A673 (cell line): ENCODE measurements around the gene NPHP4. TPM values are rescaled to one million over a fixed set of nuclear protein-coding genes. Genes with fewer than 3 reads are reported as not detected.

Source experiments
- BruUV-seq: library from RNA; stranded (reverse); fragments of 400-500 nt; replicated peaks from 2 replicates; lab custom pipeline; 2021; lab: Mats Ljungman, UMichigan
- CTCF ChIA-PET: fragments of 300-600 bp; sonication (Branson Sonifier 250); formaldehyde crosslinking; loops from one replicate; lab custom pipeline; 2022; ENCODE audit warnings: antibody characterized with exemption; lab: Charles Lee
- POLR2A ChIA-PET: fragments of 300-600 bp; sonication (Branson Sonifier 250); formaldehyde crosslinking; loops from one replicate; lab custom pipeline; 2022; ENCODE audit warnings: antibody characterized with exemption; ENCODE audit not compliant: low non-redundant PET; lab: Charles Lee
- DNase-seq: peaks from one replicate; pipeline ENCODE4 v3.0.0-alpha.2; 2015; ENCODE audit warnings: low spot score
- H3K27ac ChIP-seq: fragments of 200-600 bp; sonication (generic); 2 replicates; pipeline ENCODE4 v1.5.1; 2016; ENCODE audit warnings: mixed run types, low read depth, mild to moderate bottlenecking, mixed read lengths, antibody characterized with exemption, low read length; ENCODE audit not compliant: poor library complexity, severe bottlenecking
- H3K27me3 ChIP-seq: fragments of 200-600 bp; sonication (generic); replicated peaks from 2 replicates; pipeline ENCODE4 v1.6.1; 2017; ENCODE audit warnings: mixed run types, low read depth, mild to moderate bottlenecking, mixed read lengths, antibody characterized with exemption, low read length; ENCODE audit not compliant: insufficient read depth, poor library complexity
- H3K36me3 ChIP-seq: fragments of 200-600 bp; sonication (generic); 2 replicates; pipeline ENCODE4 v1.6.1; 2016; ENCODE audit warnings: mixed run types, mild to moderate bottlenecking, mixed read lengths, antibody characterized with exemption, low read length; ENCODE audit not compliant: insufficient read depth, poor library complexity, severe bottlenecking
- H3K4me1 ChIP-seq: fragments of 200-600 bp; sonication (generic); 2 replicates; pipeline ENCODE4 v1.6.1; 2017; ENCODE audit warnings: mixed run types, mild to moderate bottlenecking, mixed read lengths, antibody characterized with exemption, low read length; ENCODE audit not compliant: insufficient read depth, poor library complexity, severe bottlenecking
- H3K4me3 ChIP-seq: fragments of 200-600 bp; sonication (generic); 2 replicates; pipeline ENCODE4 v1.5.1; 2016; ENCODE audit warnings: low read depth, mixed run types, mild to moderate bottlenecking, mixed read lengths, low read length; ENCODE audit not compliant: poor library complexity, severe bottlenecking
- H3K9me3 ChIP-seq: fragments of 200-600 bp; sonication (generic); 2 replicates; pipeline ENCODE4 v1.6.1; 2016; ENCODE audit warnings: mixed run types, low read depth, mild to moderate bottlenecking, mixed read lengths, antibody characterized with exemption, low read length; ENCODE audit not compliant: poor library complexity, severe bottlenecking
- CTCF ChIP-seq: fragments of 300-800, 200-600 bp; sonication (generic); conservative IDR thresholded peaks from 2 replicates; pipeline ENCODE4 v1.5.1; 2017; ENCODE audit warnings: low read depth, mild to moderate bottlenecking, antibody characterized with exemption, low read length, moderate library complexity, mixed read lengths
- EZH2 ChIP-seq: fragments of 200-600 bp; sonication (generic); IDR thresholded peaks from 2 replicates; pipeline ENCODE4 v1.6.1; 2017; ENCODE audit warnings: borderline replicate concordance, low read depth, mild to moderate bottlenecking, mixed read lengths, antibody characterized with exemption, low read length; ENCODE audit not compliant: poor library complexity, severe bottlenecking
- intact Hi-C: fragments of 100-400 bp; cut with micrococcal nuclease; formaldehyde crosslinking; loops from one replicate; pipeline ENCODE4 v1.10.0; 2022; ENCODE audit not compliant: unreplicated experiment
- total RNA-seq: library from RNA; stranded (reverse); gene quantifications from 2 replicates; pipeline ENCODE4 v1.2.3, GENCODE V29; 2021

Gene NPHP4
- total RNA-seq, 1 experiment from 2014 or later = 27.6 TPM

- POLR2A ChIA-PET = no interaction called here
- Histone ChIP-seq H3K4me1 (no peaks in the 10 kb centered on the region), H3K27ac (no peak overlapping the region), H3K27me3 (no peaks in the 10 kb centered on the region), H3K4me3 (no peak overlapping the region), H3K36me3 (peaks cover 7% of the 10 kb centered on the region), H3K9me3 (no peaks in the 10 kb centered on the region)
- BruUV-seq = no TSS peak
- intact Hi-C loops = loop anchor here (2.0 kb wide), 1 partner anchor 464 kb away; no protein-coding TSS in a partner anchor
- CTCF ChIA-PET = no interaction called here
- no peak for DNase-seq
- TF ChIP-seq CTCF (no peak), EZH2 (no peak)
These were observed 17.6 kb downstream of the NPHP4 start for GRCh38 chr1:5974631-5975030.

- ChIA-PET POLR2A (no interaction called here), CTCF (no interaction called here)
- TF ChIP-seq CTCF = no peak
- no peak for TF ChIP-seq EZH2
- intact Hi-C loops = loop anchor here (2.0 kb wide), 1 partner anchor 463 kb away; no protein-coding TSS in a partner anchor
- no peak for DNase-seq
- Histone ChIP-seq H3K4me1 (no peaks in the 10 kb centered on the region), H3K36me3 (peaks cover 7% of the 10 kb centered on the region), H3K27me3 (no peaks in the 10 kb centered on the region), H3K9me3 (no peaks in the 10 kb centered on the region), H3K4me3 (no peak overlapping the region), H3K27ac (no peak overlapping the region)
- no TSS peak for BruUV-seq
These were observed 18.5 kb downstream of the NPHP4 start for GRCh38 chr1:5973771-5974170.

- CTCF ChIA-PET = no interaction called here
- DNase-seq = no peak
- TF ChIP-seq EZH2 = no peak
- no peak for TF ChIP-seq CTCF
These were observed 20.1 kb downstream of the NPHP4 start for GRCh38 chr1:5972198-5972520.

More at GRCh38 chr1:5972198-5972520, 20.1 kb downstream of the NPHP4 start:
- Histone ChIP-seq H3K36me3 (peaks cover 4% of the 10 kb centered on the region), H3K27me3 (no peaks in the 10 kb centered on the region), H3K9me3 (no peaks in the 10 kb centered on the region), H3K4me1 (no peaks in the 10 kb centered on the region), H3K4me3 (no peak overlapping the region), H3K27ac (no peak overlapping the region)
- BruUV-seq = no TSS peak
- intact Hi-C loops = no loop called here
- POLR2A ChIA-PET = no interaction called here
